ENCODE data around the gene BLTP3A.

The BLTP3A gene

GRCh38 chr6:34836008-34836407 is 44.1 kb downstream of the BLTP3A start:
- DNase-seq, result no peak

- no peak for DNase-seq
Measured at GRCh38 chr6:34836451-34836850, 44.6 kb downstream of the BLTP3A start.

GRCh38 chr6:34837528-34837927 is 45.6 kb downstream of the BLTP3A start:
- DNase-seq, result no peak

- DNase-seq, result no peak
Measured at GRCh38 chr6:34839666-34840352, 47.9 kb downstream of the BLTP3A start.
